ENCODE results near the gene NRARP.

DNA sequence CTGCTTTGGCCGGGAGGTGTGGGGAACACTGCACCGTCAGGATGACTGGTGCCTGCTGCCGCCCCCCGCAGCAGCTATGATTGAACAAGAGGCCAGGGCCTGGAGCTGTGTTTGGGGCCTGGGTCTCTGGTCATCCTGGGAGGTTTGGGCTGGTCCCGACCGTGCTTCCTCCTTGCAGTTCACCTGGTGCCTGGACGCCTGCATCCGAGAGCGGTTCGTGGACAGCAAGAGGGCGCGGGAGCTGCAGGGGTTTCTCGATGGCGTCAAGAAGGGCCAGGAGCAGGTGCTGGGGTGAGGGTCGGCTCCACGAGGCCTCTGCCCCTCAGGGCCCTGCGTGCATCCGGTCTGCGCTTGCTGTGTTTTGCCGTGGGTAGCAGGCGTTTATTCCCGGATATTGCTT lies 38.0 kb downstream of the NRARP start:
- no peak for TF ChIP-seq ZNF629 (CRISPR knock-in tag; conservative IDR thresholded peaks at IDR 0.05)
- TF ChIP-seq FOSL1 (CRISPR knock-in tag; IDR thresholded peaks at IDR 0.05; ENCODE audit: borderline replicate concordance): no peak
- TF ChIP-seq SYNCRIP (IDR thresholded peaks at IDR 0.05; ENCODE audit: insufficient read depth, low read depth, low read length): no peak
- TF ChIP-seq FIP1L1 (IDR thresholded peaks at IDR 0.05; ENCODE audit: borderline replicate concordance, insufficient read depth, low read depth, low read length): no peak
